Prostate gland (tissue), 2 donors: ENCODE data around the gene DNAH8. TPM values are rescaled to one million over a fixed set of nuclear protein-coding genes. Genes with fewer than 3 reads are reported as not detected.

ENCODE experiments used
- DNase-seq: peaks from one replicate; pipeline ENCODE4 v3.0.0-alpha.2; 2019; ENCODE audit warnings: low spot score
- H3K27ac ChIP-seq, 2 donors: fragments of 200-600 bp; sonication (generic); 2 replicates each; pipeline ENCODE4 v1.5.1; 2017 to 2019
- H3K27me3 ChIP-seq: fragments of 200-600 bp; sonication (generic); replicated peaks from 2 replicates; pipeline ENCODE4 v1.5.1; 2019; ENCODE audit not compliant: insufficient read depth
- H3K36me3 ChIP-seq, 2 donors: fragments of 200-600 bp; sonication (generic); 1 replicate in 1 of 2; 2 replicates in 1 of 2; pipeline versions ENCODE4 v1.5.1 to v1.8.1; 2017 to 2019
- H3K4me1 ChIP-seq: fragments of 200-600 bp; sonication (generic); replicated peaks from 2 replicates; pipeline ENCODE4 v1.5.1; 2019
- H3K4me3 ChIP-seq, 2 donors: fragments of 200-600 bp; sonication (generic); 2 replicates each; pipeline ENCODE4 v1.5.1; 2017 to 2019
- H3K9me3 ChIP-seq: fragments of 200-600 bp; sonication (generic); 2 replicates; pipeline ENCODE4 v1.5.1; 2017
- POLR2A ChIP-seq: fragments of 450-650 bp; IDR thresholded peaks from one replicate; pipeline ENCODE4 v1.6.1; 2016; ENCODE audit warnings: antibody characterized with exemption, mild to moderate bottlenecking
- POLR2AphosphoS5 ChIP-seq: sonication (generic); formaldehyde crosslinking; IDR thresholded peaks from one replicate; pipeline ENCODE4 v1.6.1; 2017; ENCODE audit warnings: antibody characterized with exemption
- WGBS: methylation state at CpG from one replicate; pipeline ENCODE4 v1.1.5; 2018; 5-methylcytosine and 5-hydroxymethylcytosine counted together
- intact Hi-C: fragments of 100-400 bp; cut with DNase I; formaldehyde crosslinking; loops from one replicate; pipeline ENCODE4 v1.14.2; 2022
- total RNA-seq, 2 donors: library from RNA; depleted of rRNA; stranded (reverse); fragments of >200 nt; gene quantifications; one replicate each; pipeline ENCODE4 v1.1.0, GENCODE V29; 2016
- TF ChIP-seq, protein P1 (sequence below), 4 experiments: fragments of 200-600 bp in 2 of 4; fragments of 450-650 bp in 2 of 4; sonication (generic) in 2 of 4; IDR thresholded peaks; 1 replicate in 3 of 4; 2 replicates in 1 of 4; pipeline ENCODE4 v1.5.1; 2016 to 2019; ENCODE audit warnings: antibody characterized with exemption in 4 of 4, mild to moderate bottlenecking in 2 of 4, moderate library complexity in 2 of 4

DNAH8 gene
- total RNA-seq, 2 donors from 2014 or later: 0.36 to 3.6 TPM

- Histone ChIP-seq H3K27me3 (no peaks in the 10 kb centered on the region), H3K4me1 (peaks cover 7% of the 10 kb centered on the region), H3K4me3 (no peak overlapping the region), H3K27ac (no peak overlapping the region), H3K36me3 (no peaks in the 10 kb centered on the region), H3K9me3 (no peaks in the 10 kb centered on the region)
- no peak for DNase-seq
- 52% methylated on average over 3 of the region's 3 CpGs for WGBS
- intact Hi-C loops: no loop called here
- TF ChIP-seq, protein P1, sequence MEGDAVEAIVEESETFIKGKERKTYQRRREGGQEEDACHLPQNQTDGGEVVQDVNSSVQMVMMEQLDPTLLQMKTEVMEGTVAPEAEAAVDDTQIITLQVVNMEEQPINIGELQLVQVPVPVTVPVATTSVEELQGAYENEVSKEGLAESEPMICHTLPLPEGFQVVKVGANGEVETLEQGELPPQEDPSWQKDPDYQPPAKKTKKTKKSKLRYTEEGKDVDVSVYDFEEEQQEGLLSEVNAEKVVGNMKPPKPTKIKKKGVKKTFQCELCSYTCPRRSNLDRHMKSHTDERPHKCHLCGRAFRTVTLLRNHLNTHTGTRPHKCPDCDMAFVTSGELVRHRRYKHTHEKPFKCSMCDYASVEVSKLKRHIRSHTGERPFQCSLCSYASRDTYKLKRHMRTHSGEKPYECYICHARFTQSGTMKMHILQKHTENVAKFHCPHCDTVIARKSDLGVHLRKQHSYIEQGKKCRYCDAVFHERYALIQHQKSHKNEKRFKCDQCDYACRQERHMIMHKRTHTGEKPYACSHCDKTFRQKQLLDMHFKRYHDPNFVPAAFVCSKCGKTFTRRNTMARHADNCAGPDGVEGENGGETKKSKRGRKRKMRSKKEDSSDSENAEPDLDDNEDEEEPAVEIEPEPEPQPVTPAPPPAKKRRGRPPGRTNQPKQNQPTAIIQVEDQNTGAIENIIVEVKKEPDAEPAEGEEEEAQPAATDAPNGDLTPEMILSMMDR (IDR thresholded peaks at IDR 0.05): no peak
- no peak for TF ChIP-seq POLR2AphosphoS5
- no peak for TF ChIP-seq POLR2A
Observed at GRCh38 chr6:38808039-38808438, 92.9 kb downstream of the DNAH8 start.

- intact Hi-C loops: no loop called here
- Histone ChIP-seq H3K9me3 (no peaks in the 10 kb centered on the region), H3K4me3 (no peak overlapping the region), H3K27ac (no peak overlapping the region), H3K4me1 (peaks cover 14% of the 10 kb centered on the region), H3K27me3 (no peaks in the 10 kb centered on the region), H3K36me3 (no peaks in the 10 kb centered on the region)
- TF ChIP-seq POLR2AphosphoS5: peak; percentile 35
- TF ChIP-seq POLR2A: no peak
- no peak for DNase-seq
- WGBS: 10% methylated on average over 5 of the region's 5 CpGs
Observed at GRCh38 chr6:38813041-38813823, 98.1 kb downstream of the DNAH8 start.

DNA sequence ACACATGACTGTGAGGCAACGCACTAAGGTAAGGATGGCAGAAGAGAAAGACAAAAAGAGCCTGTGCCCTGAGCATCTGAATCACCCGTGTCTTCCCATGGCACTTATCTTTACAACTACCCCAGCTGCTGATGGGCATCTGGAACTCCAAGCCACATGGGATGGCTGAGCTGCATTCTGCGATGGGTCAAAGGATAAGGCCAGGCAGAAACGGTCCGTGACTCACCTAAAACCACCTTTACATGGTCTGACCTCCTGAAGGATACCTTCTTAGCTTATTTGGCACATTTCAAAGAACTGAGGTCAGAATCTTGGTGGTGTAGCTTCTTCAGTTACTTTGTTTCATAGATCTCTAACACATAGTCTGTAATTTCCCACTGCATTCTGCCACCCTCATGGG lies 99.7 kb downstream of the DNAH8 start:
- Histone ChIP-seq H3K27me3 (no peaks in the 10 kb centered on the region), H3K27ac (no peak overlapping the region), H3K4me3 (no peak overlapping the region), H3K9me3 (no peaks in the 10 kb centered on the region), H3K36me3 (no peaks in the 10 kb centered on the region), H3K4me1 (peaks cover 14% of the 10 kb centered on the region)
- DNase-seq: no peak
- intact Hi-C loops: no loop called here
- TF ChIP-seq, protein P1 (IDR thresholded peaks at IDR 0.05): no peak
- no peak for TF ChIP-seq POLR2AphosphoS5
- no peak for TF ChIP-seq POLR2A
- WGBS: 74% methylated on average over 5 of the region's 5 CpGs

- intact Hi-C loops: no loop called here
- 93% methylated on average over 8 of the region's 8 CpGs for WGBS
Observed at GRCh38 chr6:38815250-38815649, 100.1 kb downstream of the DNAH8 start.

DNA sequence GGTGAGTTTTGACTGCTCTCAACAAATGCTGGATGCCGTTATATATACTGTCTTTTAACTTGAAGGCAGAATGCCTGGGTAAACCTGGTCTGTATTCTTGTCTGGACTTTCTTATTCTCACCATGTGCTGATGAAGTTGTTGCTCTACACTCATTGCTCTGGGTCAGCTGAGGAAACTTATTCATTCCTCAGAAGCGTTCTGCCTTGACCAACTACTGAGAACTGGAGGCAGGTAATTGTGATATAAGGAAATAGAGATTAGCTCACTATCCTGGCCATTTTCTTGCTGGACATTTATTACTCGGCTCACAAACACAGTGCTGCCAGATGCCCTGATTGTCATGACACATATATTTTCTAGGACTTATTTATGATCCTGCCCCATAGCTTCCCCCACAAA lies 103.6 kb downstream of the DNAH8 start:
- no peak for TF ChIP-seq POLR2A
- TF ChIP-seq, protein P1 (IDR thresholded peaks at IDR 0.05): no peak
- no peak for TF ChIP-seq POLR2AphosphoS5
- no peak overlapping the region for H3K4me3 ChIP-seq
- H3K27me3 ChIP-seq: no peaks in the 10 kb centered on the region
- H3K36me3 ChIP-seq: no peaks in the 10 kb centered on the region
- peaks cover 4% of the 10 kb centered on the region for H3K4me1 ChIP-seq
- no peak for DNase-seq
- H3K27ac ChIP-seq: no peak overlapping the region
- intact Hi-C loops: no loop called here
- no peaks in the 10 kb centered on the region for H3K9me3 ChIP-seq
- 57% methylated on average over 3 of the region's 3 CpGs for WGBS

More at GRCh38 chr6:38815250-38815649, 100.1 kb downstream of the DNAH8 start:
- Histone ChIP-seq H3K27me3 (no peaks in the 10 kb centered on the region), H3K4me1 (peaks cover 14% of the 10 kb centered on the region), H3K27ac (no peak overlapping the region), H3K36me3 (no peaks in the 10 kb centered on the region), H3K9me3 (no peaks in the 10 kb centered on the region), H3K4me3 (no peak overlapping the region)
- TF ChIP-seq POLR2AphosphoS5: no peak
- TF ChIP-seq POLR2A: no peak
- TF ChIP-seq, protein P1 (IDR thresholded peaks at IDR 0.05): no peak
- no peak for DNase-seq
